CD4-positive, alpha-beta memory T cell (primary cell): ENCODE data around the gene IGLL1. TPM values are rescaled to one million over a fixed set of nuclear protein-coding genes. Genes with fewer than 3 reads are reported as not detected.
A peak's percentile ranks its signal among the peaks of the same experiment; 100 is the strongest.
"Not testable (repeated sequence)": the region's sequence is repeated elsewhere in the genome, so short reads cannot be mapped to it uniquely, and the experiment has no call there.

Experiments
- CTCF ChIA-PET: fragments of 350-600 bp; sonication (Branson Sonifier 250); formaldehyde crosslinking; loops from one replicate; lab custom pipeline; 2021; ENCODE audit warnings: inconsistent platforms; ENCODE audit not compliant: partially characterized antibody; lab: Charles Lee
- POLR2A ChIA-PET: fragments of 350-600 bp; sonication (Branson Sonifier 250); formaldehyde crosslinking; loops from one replicate; lab custom pipeline; 2021; ENCODE audit not compliant: partially characterized antibody; lab: Charles Lee
- DNase-seq, 5 donors: peaks; one replicate each; pipeline versions ENCODE4 v3.0.0 to v3.0.0-alpha.2; 2020 to 2022; ENCODE audit warnings: mixed read lengths in 1 of 5
- H3K27ac ChIP-seq: one replicate; pipeline ENCODE4 v1.7.0; 2013; ENCODE audit warnings: low read depth, low read length
- H3K27me3 ChIP-seq: 2 replicates; pipeline ENCODE4 v1.7.0; 2013; ENCODE audit warnings: mild to moderate bottlenecking, low read length, moderate library complexity; ENCODE audit not compliant: insufficient read depth
- H3K36me3 ChIP-seq: 2 replicates; pipeline ENCODE4 v1.7.0; 2013; ENCODE audit warnings: mild to moderate bottlenecking, low read length, moderate library complexity; ENCODE audit not compliant: insufficient read depth
- H3K4me1 ChIP-seq: 2 replicates; pipeline ENCODE4 v1.7.0; 2013; ENCODE audit warnings: mild to moderate bottlenecking, low read length, moderate library complexity; ENCODE audit not compliant: insufficient read depth
- H3K4me3 ChIP-seq, 2 donors: one replicate each; pipeline ENCODE4 v1.7.0; 2013; ENCODE audit warnings: low read length in 2 of 2, mild to moderate bottlenecking in 1 of 2
- H3K9me3 ChIP-seq, 2 donors: one replicate each; pipeline ENCODE4 v1.7.0; 2013; ENCODE audit warnings: low read length in 2 of 2, control low read depth in 1 of 2; ENCODE audit not compliant: control insufficient read depth in 1 of 2
- H3K27ac Mint-ChIP-seq, 7 donors: one replicate each; pipeline ENCODE4 v1.8.0; 2020 to 2021; ENCODE audit warnings: mixed read lengths in 7 of 7, mild to moderate bottlenecking in 6 of 7, inconsistent platforms in 3 of 7, moderate library complexity in 3 of 7
- H3K27me3 Mint-ChIP-seq, 2 donors: one replicate each; pipeline ENCODE4 v1.8.0; 2020 to 2021; ENCODE audit warnings: mixed read lengths in 2 of 2
- H3K36me3 Mint-ChIP-seq, 2 donors: one replicate each; pipeline ENCODE4 v1.8.0; 2020 to 2021; ENCODE audit warnings: mixed read lengths in 2 of 2, inconsistent platforms in 1 of 2, mild to moderate bottlenecking in 1 of 2
- H3K4me1 Mint-ChIP-seq, 4 donors: one replicate each; pipeline ENCODE4 v1.8.0; 2020 to 2021; ENCODE audit warnings: mixed read lengths in 4 of 4, mild to moderate bottlenecking in 1 of 4
- H3K4me3 Mint-ChIP-seq, 8 donors: one replicate each; pipeline ENCODE4 v1.8.0; 2020 to 2021; ENCODE audit warnings: mixed read lengths in 8 of 8, mild to moderate bottlenecking in 7 of 8, moderate library complexity in 6 of 8, inconsistent platforms in 3 of 8
- H3K9me3 Mint-ChIP-seq, 8 donors: one replicate each; pipeline ENCODE4 v1.8.0; 2020 to 2021; ENCODE audit warnings: mixed read lengths in 8 of 8, mild to moderate bottlenecking in 5 of 8, inconsistent platforms in 3 of 8, moderate library complexity in 1 of 8
- intact Hi-C: fragments of 100-400 bp; cut with micrococcal nuclease; formaldehyde crosslinking; loops from one replicate; pipeline ENCODE4 v1.15.1; 2023
- polyA plus RNA-seq, 2 donors: library from polyadenylated mRNA; unstranded; fragments of 300-500 nt; fragmentation: Illumina TruSeq; gene quantifications; one replicate each; pipeline ENCODE4 v1.2.3, GENCODE V29; 2021
- total RNA-seq, 2 experiments: library from RNA; stranded (reverse); gene quantifications; one replicate each; pipeline ENCODE4 v1.2.3, GENCODE V29; 2021

IGLL1 gene
- total and polyA plus RNA-seq, 4 experiments from 2014 or later: not detected

DNA sequence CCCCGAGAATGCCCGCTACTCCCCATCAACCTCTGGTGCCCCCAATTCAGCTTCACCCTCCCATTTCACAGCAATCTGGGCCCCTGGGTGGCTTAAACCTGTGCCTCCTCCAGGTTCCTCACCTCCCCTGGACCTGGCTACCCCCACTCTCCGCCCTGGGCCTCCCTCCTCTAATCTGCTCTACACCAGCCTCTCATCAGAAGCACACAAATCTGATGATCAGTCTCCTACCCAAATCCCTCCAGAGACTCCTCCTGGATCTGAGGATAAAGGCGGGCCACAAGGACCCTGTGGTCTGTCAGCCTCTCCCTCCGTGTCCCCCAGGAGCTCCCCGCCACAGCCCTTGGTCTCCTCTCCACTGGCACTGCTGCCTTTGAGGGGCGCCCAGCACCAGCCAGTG, 23.2 kb upstream of the IGLL1 start:
- H3K9me3 Mint-ChIP-seq: no peaks in the 10 kb centered on the region
- no peaks in the 10 kb centered on the region for H3K9me3 ChIP-seq
- no peak overlapping the region for H3K4me3 ChIP-seq
- POLR2A ChIA-PET: no interaction called here
- intact Hi-C loops: no loop called here
- H3K36me3 Mint-ChIP-seq: no peaks in the 10 kb centered on the region
- no peaks in the 10 kb centered on the region for H3K4me1 Mint-ChIP-seq
- H3K27ac ChIP-seq: no peak overlapping the region
- CTCF ChIA-PET: interaction anchor here (1.2 kb wide), 1 partner anchor 12 kb away, joined by 4 read pairs; no protein-coding TSS in a partner anchor
- H3K4me3 Mint-ChIP-seq: no peak overlapping the region
- H3K27ac Mint-ChIP-seq: no peak overlapping the region
- no peaks in the 10 kb centered on the region for H3K4me1 ChIP-seq
- DNase-seq: no peak
- no peaks in the 10 kb centered on the region for H3K27me3 ChIP-seq
- no peaks in the 10 kb centered on the region for H3K36me3 ChIP-seq
- no peaks in the 10 kb centered on the region for H3K27me3 Mint-ChIP-seq

DNA sequence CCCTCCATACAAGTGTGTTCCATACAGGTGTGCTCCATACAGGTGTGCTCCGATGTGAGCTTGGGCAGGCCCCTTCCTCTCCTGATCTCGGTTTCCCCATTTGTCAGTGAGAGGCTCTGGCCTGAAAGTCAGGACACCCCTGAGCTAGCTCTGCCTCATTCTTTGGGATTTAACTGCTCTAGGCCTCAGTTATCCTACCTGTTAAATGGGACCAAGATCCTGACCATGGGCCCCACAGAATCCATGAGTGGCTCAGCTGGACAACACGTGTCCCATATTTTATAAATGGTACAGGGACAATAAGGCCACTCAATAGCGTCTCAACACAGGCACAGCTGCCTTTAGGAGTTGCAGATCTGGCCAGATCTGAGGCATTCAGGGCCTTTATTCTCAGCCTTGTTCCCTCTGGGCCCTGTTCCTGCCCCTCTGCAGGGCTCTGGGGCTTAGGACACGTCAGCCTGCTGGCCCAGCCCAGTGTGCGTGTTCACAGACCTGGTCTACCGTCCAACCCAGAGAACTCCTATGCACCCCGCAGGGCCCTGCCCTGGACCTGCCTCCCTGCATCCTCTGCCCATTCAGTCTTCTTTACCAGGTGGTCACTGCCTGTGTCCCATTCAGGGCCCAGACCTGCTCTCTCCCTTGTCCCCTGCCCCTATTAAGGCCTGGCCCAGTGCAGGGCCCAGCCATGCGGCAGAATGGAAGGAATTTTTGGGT, 18.9 kb upstream of the IGLL1 start:
- no peak for DNase-seq
- Histone ChIP-seq H3K27me3 (no peaks in the 10 kb centered on the region), H3K27ac (no peak overlapping the region), H3K4me1 (no peaks in the 10 kb centered on the region), H3K4me3 (no peak overlapping the region), H3K36me3 (no peaks in the 10 kb centered on the region), H3K9me3 (no peaks in the 10 kb centered on the region)
- ChIA-PET POLR2A (no interaction called here), CTCF (no interaction called here)
- intact Hi-C loops: no loop called here
- Mint-ChIP-seq H3K9me3 (no peaks in the 10 kb centered on the region), H3K36me3 (no peaks in the 10 kb centered on the region), H3K4me1 (no peaks in the 10 kb centered on the region), H3K27ac (no peak overlapping the region), H3K27me3 (peaks cover 0 to 2% of the 10 kb centered on the region in 2 donors), H3K4me3 (no peak overlapping the region)

DNA sequence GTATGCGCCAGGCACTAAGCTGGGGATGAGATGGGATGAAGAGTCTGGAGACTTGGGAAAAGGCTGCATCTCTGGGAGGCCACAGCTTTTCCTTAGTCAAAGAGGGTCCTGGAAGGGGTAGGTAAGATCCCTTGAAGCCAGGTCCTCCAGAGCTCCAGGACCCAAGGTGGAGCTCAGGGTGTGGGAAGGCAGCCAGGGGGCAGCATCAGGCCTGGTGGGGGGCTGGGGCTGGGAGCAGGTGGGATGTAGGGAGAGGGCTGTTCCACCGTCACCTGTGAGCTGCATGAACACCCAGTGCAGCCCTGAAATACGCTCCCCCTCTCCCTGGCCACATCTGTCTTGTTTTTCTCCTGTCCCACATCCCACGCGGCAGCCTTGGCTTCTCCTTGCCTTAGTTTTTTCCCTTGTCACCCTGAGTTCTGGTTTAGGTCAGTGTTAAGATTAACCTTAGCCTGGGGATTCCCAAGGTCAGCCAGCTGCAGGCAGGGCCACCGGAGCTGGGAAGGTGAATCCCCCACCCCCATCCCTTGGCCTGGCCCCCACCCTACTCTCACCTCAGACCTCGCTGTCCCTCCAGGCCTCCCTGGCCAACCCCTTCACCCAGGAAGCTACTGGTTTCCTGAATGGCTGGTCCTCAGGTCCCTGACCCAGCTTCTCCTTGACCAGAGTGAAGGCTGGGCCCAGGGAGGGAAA, 17.6 kb upstream of the IGLL1 start:
- H3K27me3 Mint-ChIP-seq, H3K27ac ChIP-seq, H3K27me3 ChIP-seq, H3K4me3 ChIP-seq, H3K27ac Mint-ChIP-seq, intact Hi-C loops, H3K4me1 Mint-ChIP-seq, H3K4me3 Mint-ChIP-seq, POLR2A ChIA-PET, DNase-seq, CTCF ChIA-PET, H3K36me3 Mint-ChIP-seq, H3K36me3 ChIP-seq, H3K9me3 ChIP-seq, H3K4me1 ChIP-seq, H3K9me3 Mint-ChIP-seq: not testable (repeated sequence)

DNA sequence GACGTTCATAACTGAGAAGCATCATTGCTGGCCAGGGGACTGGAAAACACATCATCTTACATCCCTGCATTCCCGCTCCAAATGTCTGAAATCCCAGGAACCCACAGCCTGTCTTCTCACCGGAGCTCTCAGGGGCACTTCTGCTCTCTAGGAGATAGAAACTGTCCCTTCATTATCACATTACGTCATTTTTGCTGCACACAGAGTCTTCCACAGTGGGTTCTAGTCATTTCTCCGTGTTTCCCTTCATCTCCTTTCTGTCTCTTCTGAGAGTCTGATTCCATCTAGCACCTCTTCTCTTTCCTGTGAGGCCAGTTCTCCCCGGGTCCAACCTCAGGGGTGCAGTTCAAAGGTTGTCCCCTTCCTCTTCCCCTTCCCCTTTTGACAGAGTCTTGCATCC, 15.8 kb upstream of the IGLL1 start:
- H3K4me3 Mint-ChIP-seq, H3K27ac ChIP-seq, CTCF ChIA-PET, DNase-seq, H3K9me3 ChIP-seq, H3K36me3 ChIP-seq, H3K27me3 Mint-ChIP-seq, POLR2A ChIA-PET, H3K4me1 ChIP-seq, intact Hi-C loops, H3K4me3 ChIP-seq, H3K36me3 Mint-ChIP-seq, H3K27me3 ChIP-seq, H3K4me1 Mint-ChIP-seq: not testable (repeated sequence)
- Mint-ChIP-seq H3K9me3 (peaks cover 0 to 11% (median 3%) of the 10 kb centered on the region in 8 donors), H3K27ac (peak overlapping the region in 2 of 7 donors; percentile 49 to 53)

DNA sequence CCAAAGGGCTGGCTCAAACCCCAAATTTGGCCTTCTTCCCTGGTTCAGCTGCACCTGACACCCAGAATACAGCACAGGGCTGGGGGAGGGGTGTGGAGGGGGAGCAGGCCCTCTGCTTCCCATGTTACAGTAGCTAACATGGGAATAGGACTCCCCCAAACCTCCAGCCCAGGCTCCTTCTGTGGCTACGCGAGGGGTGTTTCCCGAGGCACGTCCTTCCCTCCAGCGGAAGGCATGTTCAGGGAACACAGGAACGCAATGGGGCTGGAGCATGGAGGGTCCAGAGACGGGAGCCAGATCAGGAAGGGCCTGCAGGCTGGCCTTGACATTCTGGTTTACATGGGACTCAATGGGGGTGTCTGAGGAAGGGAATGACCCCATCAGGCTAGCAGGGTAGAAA, 11.8 kb upstream of the IGLL1 start:
- Histone ChIP-seq H3K4me3 (no peak overlapping the region), H3K27ac (no peak overlapping the region), H3K36me3 (no peaks in the 10 kb centered on the region), H3K9me3 (no peaks in the 10 kb centered on the region), H3K27me3 (no peaks in the 10 kb centered on the region), H3K4me1 (no peaks in the 10 kb centered on the region)
- Mint-ChIP-seq H3K27ac (peak overlapping the region in 1 of 7 donors; percentile 69), H3K4me3 (peak overlapping the region in 1 of 8 donors; percentile 36), H3K36me3 (peaks cover 0 to 3% of the 10 kb centered on the region in 2 donors), H3K4me1 (no peaks in the 10 kb centered on the region), H3K9me3 (peaks cover 0 to 11% (median 3%) of the 10 kb centered on the region in 8 donors), H3K27me3 (peaks cover 2 to 3% of the 10 kb centered on the region in 2 donors)
- no peak for DNase-seq
- POLR2A ChIA-PET: no interaction called here
- CTCF ChIA-PET: interaction anchor here (0.8 to 1.0 kb wide), 6 partner anchors 9 to 417 kb away, joined by 3 to 4 read pairs (median 3); no protein-coding TSS in a partner anchor
- intact Hi-C loops: no loop called here

DNA sequence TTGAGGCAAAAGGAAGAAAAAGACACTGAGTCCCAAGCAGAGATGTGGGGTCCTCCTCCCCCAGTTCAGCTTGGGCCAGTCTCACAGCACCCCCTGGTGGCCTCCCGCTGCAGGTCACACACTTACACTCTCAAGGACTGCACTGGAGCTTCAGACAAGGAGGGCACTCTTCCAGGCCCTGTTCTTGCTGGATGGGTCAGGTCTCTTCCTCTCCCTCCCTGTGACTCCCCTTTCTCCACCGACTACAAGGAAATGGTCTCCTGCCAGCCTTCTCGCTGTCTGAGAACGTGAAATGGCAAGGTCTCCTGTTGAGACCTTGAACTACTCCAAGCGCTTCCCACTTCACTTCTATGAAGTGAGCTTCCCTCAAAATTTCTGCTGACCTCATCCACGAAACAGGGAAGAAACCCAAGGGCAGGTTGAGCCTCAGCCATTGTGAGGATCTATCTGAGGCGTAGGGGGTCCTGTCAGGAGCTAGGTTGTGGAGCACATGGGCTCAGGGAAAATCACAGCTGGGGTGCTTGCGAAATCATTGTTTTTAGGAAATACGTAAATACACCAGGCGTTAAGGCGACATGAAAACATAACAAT, 11.2 kb upstream of the IGLL1 start:
- intact Hi-C loops: no loop called here
- no peak overlapping the region for H3K27ac ChIP-seq
- H3K9me3 Mint-ChIP-seq: peaks cover 0 to 11% (median 3%) of the 10 kb centered on the region in 8 donors
- H3K9me3 ChIP-seq: no peaks in the 10 kb centered on the region
- no peak overlapping the region for H3K4me3 ChIP-seq
- H3K36me3 ChIP-seq: no peaks in the 10 kb centered on the region
- no peaks in the 10 kb centered on the region for H3K4me1 ChIP-seq
- ChIA-PET POLR2A (no interaction called here), CTCF (interaction anchor here (0.6 to 1.0 kb wide), 7 partner anchors 8 to 416 kb away, joined by 3 to 4 read pairs (median 3); no protein-coding TSS in a partner anchor)
- H3K27me3 Mint-ChIP-seq: peaks cover 2 to 3% of the 10 kb centered on the region in 2 donors
- H3K4me1 Mint-ChIP-seq: no peaks in the 10 kb centered on the region
- peaks cover 0 to 3% of the 10 kb centered on the region in 2 donors for H3K36me3 Mint-ChIP-seq
- H3K27me3 ChIP-seq: no peaks in the 10 kb centered on the region
- DNase-seq: peak in 4 of 5 donors; percentile 16 to 38 (median 25)
- H3K4me3 Mint-ChIP-seq: no peak overlapping the region
- no peak overlapping the region for H3K27ac Mint-ChIP-seq

DNA sequence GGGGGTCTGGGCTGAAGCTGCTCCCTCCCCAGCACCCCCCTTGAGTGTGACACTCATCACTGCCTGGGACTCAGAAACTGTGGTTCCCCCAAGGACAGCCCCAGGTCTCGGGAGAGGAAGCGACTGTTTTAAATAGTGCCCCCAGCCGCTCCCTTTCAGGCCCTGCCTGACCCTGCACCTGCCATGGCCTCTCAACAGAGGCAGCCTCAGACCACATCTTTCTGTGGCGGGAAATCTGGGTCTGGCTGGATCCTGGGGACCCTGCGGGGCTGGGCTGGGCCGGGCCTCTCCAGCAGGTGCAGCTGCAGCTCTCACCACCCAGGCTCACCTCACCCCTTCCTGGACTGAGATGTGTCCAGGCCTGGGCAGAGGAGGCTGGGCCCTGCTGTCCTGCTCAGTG, 3.7 kb upstream of the IGLL1 start:
- H3K36me3 Mint-ChIP-seq: no peaks in the 10 kb centered on the region
- H3K9me3 Mint-ChIP-seq: no peaks in the 10 kb centered on the region
- H3K4me3 Mint-ChIP-seq: no peak overlapping the region
- Histone ChIP-seq H3K4me3 (no peak overlapping the region), H3K36me3 (no peaks in the 10 kb centered on the region), H3K27ac (no peak overlapping the region), H3K9me3 (no peaks in the 10 kb centered on the region), H3K4me1 (no peaks in the 10 kb centered on the region), H3K27me3 (no peaks in the 10 kb centered on the region)
- H3K27ac Mint-ChIP-seq: no peak overlapping the region
- no peak for DNase-seq
- peaks cover 18 to 21% of the 10 kb centered on the region in 2 donors for H3K27me3 Mint-ChIP-seq
- ChIA-PET CTCF (interaction anchor here (1.4 kb wide), 1 partner anchor 8 kb away, joined by 4 read pairs; no protein-coding TSS in a partner anchor), POLR2A (no interaction called here)
- no peaks in the 10 kb centered on the region for H3K4me1 Mint-ChIP-seq
- intact Hi-C loops: no loop called here
